HL-60 (cell line): ENCODE data around the gene DYNC1LI1.
A peak's percentile ranks its signal among the peaks of the same experiment; 100 is the strongest.

Experiments
- DNase-seq, 2 experiments: peaks; one replicate each; pipeline ENCODE4 v3.0.0-alpha.2; 2010 to 2020; ENCODE audit warnings: low read depth in 1 of 2, low spot score in 1 of 2
- H3K27ac ChIP-seq: fragments of 250-450 bp; sonication (Bioruptor Pico); replicated peaks from 2 replicates; pipeline ENCODE4 v1.5.1; 2020; ENCODE audit warnings: mild to moderate bottlenecking, moderate library complexity
- H3K27me3 ChIP-seq: fragments of 250-450 bp; sonication (Bioruptor Pico); 2 replicates; pipeline ENCODE4 v1.5.1; 2021; ENCODE audit warnings: mild to moderate bottlenecking, moderate library complexity; ENCODE audit not compliant: insufficient read depth, poor library complexity, severe bottlenecking
- H3K4me3 ChIP-seq: replicated peaks from 2 replicates; pipeline ENCODE4 v1.5.1; 2011; ENCODE audit warnings: mild to moderate bottlenecking, control low read depth, low read length; ENCODE audit not compliant: insufficient read depth
- GABPA ChIP-seq: IDR thresholded peaks from 2 replicates; pipeline ENCODE4 v1.6.1; 2012; ENCODE audit warnings: low read depth
- POLR2AphosphoS5 ChIP-seq: IDR thresholded peaks from 2 replicates; pipeline ENCODE4 v1.6.1; 2012; ENCODE audit warnings: low read depth
- REST ChIP-seq: IDR thresholded peaks from 2 replicates; pipeline ENCODE4 v1.6.1; 2012; ENCODE audit warnings: low read depth; ENCODE audit not compliant: insufficient replicate concordance
- SPI1 ChIP-seq: IDR thresholded peaks from 2 replicates; pipeline ENCODE4 v1.6.1; 2012; ENCODE audit warnings: low read depth, mild to moderate bottlenecking, borderline replicate concordance
- TF ChIP-seq, protein P1 (sequence below): IDR thresholded peaks from one replicate; pipeline ENCODE4 v1.5.1; 2011; ENCODE audit warnings: low read length, control low read depth, inconsistent platforms; ENCODE audit not compliant: insufficient read depth

The DYNC1LI1 gene

DNA sequence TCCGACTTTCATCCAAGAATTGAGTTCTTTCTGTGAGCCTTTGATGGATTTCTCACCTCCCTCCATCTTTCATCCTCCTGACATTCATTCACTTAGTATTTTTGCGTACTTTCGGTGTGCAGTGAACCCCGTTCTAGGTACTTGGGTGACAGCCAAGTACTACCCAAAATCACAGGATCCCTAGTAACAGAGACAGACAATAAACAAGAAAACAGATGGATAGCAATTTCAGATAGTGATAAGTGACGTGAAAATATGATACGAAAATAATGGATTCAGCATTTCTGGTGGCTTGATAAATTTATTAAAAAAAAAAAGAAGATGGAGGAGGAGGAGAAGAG, 67.7 kb downstream of the DYNC1LI1 start:
- TF ChIP-seq POLR2AphosphoS5, result no peak
- no peak for TF ChIP-seq GABPA
- TF ChIP-seq REST, result no peak
- Histone ChIP-seq H3K27me3 (no peaks in the 10 kb centered on the region), H3K4me3 (peak overlapping the region; percentile 63), H3K27ac (peak overlapping the region; percentile 99)
- no peak for DNase-seq

DNA sequence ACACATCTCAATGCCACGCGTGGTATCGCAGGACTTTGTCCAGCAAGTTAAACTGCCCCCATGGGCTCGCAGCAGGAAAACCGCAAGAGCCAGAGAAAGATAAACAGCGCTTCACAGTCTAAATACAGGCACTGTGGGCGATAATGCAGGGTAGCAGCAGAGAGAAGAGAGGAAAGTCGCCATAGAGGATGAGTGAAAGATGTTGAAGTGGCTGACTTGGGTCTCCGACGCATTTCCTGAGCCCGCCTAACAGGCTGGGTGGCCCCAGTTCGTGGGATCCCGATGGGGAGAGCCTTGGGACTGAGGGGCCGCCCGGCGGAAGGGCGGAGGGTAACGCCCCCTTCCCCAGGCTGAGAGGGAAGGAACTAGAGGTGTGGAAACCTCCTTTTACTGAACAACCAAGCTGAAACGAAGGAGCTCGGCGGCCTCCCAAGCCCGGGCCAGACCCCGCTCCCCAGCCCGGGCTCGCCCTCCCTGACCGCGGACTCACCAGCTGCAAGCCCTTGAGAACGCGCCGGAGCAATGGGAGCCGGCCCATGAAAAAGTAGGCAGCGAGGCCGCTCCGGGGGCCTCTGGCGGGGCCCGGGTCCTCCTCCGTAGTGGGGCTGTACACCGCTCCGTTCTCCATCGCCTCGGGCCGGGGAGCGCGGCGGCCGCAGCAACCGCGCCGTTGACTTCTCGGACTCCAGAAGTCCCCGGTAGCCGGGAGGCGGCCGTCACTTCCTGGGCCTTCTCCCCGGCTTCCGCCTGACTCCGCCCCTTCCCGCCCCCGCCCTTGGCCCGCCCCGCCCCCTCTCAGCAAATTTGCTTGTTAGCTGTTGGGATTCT, 68.3 kb downstream of the DYNC1LI1 start, which contains the start of gene CMTM6:
Gene CMTM6 (minus strand): TSS at position 735 of the 828 bp plus-strand sequence. CDS start 107 bp downstream, at position 628.
- peak; percentile 61 to 70 for DNase-seq
- peak within 1 kb of the TSS; percentile 63 for H3K4me3 ChIP-seq
- no peaks in the 10 kb centered on the region for H3K27me3 ChIP-seq
- H3K27ac ChIP-seq, result peak within 1 kb of the TSS; percentile 99
- TF ChIP-seq SPI1, result no peak; the same call in 1 of the 2 replicates
- no peak for TF ChIP-seq REST
- TF ChIP-seq, protein P1, sequence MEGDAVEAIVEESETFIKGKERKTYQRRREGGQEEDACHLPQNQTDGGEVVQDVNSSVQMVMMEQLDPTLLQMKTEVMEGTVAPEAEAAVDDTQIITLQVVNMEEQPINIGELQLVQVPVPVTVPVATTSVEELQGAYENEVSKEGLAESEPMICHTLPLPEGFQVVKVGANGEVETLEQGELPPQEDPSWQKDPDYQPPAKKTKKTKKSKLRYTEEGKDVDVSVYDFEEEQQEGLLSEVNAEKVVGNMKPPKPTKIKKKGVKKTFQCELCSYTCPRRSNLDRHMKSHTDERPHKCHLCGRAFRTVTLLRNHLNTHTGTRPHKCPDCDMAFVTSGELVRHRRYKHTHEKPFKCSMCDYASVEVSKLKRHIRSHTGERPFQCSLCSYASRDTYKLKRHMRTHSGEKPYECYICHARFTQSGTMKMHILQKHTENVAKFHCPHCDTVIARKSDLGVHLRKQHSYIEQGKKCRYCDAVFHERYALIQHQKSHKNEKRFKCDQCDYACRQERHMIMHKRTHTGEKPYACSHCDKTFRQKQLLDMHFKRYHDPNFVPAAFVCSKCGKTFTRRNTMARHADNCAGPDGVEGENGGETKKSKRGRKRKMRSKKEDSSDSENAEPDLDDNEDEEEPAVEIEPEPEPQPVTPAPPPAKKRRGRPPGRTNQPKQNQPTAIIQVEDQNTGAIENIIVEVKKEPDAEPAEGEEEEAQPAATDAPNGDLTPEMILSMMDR, result no peak
- no peak for TF ChIP-seq POLR2AphosphoS5
- no peak for TF ChIP-seq GABPA

DNA sequence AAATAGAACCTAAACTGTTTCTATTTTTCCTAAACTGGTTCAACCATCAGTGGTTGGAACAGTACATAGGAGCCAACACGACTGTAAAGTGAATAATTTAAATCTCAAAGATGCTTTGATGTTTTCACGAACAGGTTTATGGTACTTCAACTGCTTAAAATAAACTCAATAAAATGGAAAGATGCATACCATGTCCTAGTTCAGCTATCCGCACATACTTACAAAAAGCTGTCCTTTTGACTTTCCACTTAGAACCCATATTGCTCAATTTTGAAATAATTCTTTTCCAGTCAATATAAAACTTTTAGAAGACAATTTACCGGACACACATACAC, 68.9 kb downstream of the DYNC1LI1 start:
- TF ChIP-seq, protein P1, result no peak
- TF ChIP-seq GABPA, result no peak
- no peak for TF ChIP-seq SPI1
- TF ChIP-seq POLR2AphosphoS5, result no peak
- TF ChIP-seq REST, result no peak

More for the DNA sequence above, 68.9 kb downstream of the DYNC1LI1 start:
- H3K27me3 ChIP-seq, result no peaks in the 10 kb centered on the region
- peak overlapping the region; percentile 99 for H3K27ac ChIP-seq
- H3K4me3 ChIP-seq, result peak overlapping the region; percentile 63
- DNase-seq, result no peak
